ENCODE measurements around the gene NCAN. TPM values are rescaled to one million over a fixed set of nuclear protein-coding genes. Genes with fewer than 3 reads are reported as not detected.

Gene NCAN
- total and polyA plus RNA-seq, 9 of the 15 experiments (the other 6 are each of a cell fraction or from before 2014, with no cell fraction given) = 0.04 TPM; not detected in 8

- FAIRE-seq (peak; percentile 96), ATAC-seq (peak; percentile 96), DNase-seq (ENCODE audit: extremely low read depth in 1 of 4, low spot score in 3 of 4) (peak; percentile 96 to 97 (median 96))
- WGBS (ENCODE audit: insufficient coverage, low coverage, missing lambda C conversion rate) = under 1% methylated on average over 59 of the region's 59 CpGs
- Histone ChIP-seq H3K9me1 (ENCODE audit: control insufficient read depth, insufficient read depth, low read length) (no peaks in the 10 kb centered on the region), H3K4me2 (ENCODE audit: insufficient read depth, low read length) (peak overlapping the region; percentile 53), H3K9ac (ENCODE audit: insufficient read depth in 1 of 2, low read depth in 2 of 2, low read length in 2 of 2) (peak overlapping the region; percentile 26 to 94; a peak in 3 of 4 replicates), H3K79me2 (ENCODE audit: control insufficient read depth, insufficient read depth, low read length) (no peaks in the 10 kb centered on the region), H3K27ac (ENCODE audit: extremely low read depth, low read depth, low read length) (no peak overlapping the region), H2AFZ (ENCODE audit: low read depth, low read length) (peak overlapping the region; percentile 90), H3K4me3 (peak overlapping the region; percentile 37), H3K9me3 (replicated peaks; ENCODE audit: control insufficient read depth, insufficient read depth, low read depth, low read length) (no peaks in the 10 kb centered on the region), H3K27me3 (ENCODE audit: control insufficient read depth in 2 of 2, insufficient read depth in 2 of 2, low read length in 2 of 2) (peaks cover 5 to 48% of the 10 kb centered on the region in 2 experiments; a peak in 3 of 5 replicates), H4K20me1 (replicated peaks; ENCODE audit: control insufficient read depth, insufficient read depth, low read length) (peaks cover 4% of the 10 kb centered on the region; the same call in 1 of the 2 replicates), H3K36me3 (ENCODE audit: control insufficient read depth, insufficient read depth, low read length) (no peaks in the 10 kb centered on the region), H3K4me1 (replicated peaks in 1 of 2; ENCODE audit: control insufficient read depth in 2 of 2, insufficient read depth in 2 of 2, low read length in 2 of 2) (peaks cover 3 to 25% of the 10 kb centered on the region in 2 experiments; a peak in 4 of 5 replicates)
- BruUV-seq (replicated peaks) = no TSS peak
- intact Hi-C loops (cut with micrococcal nuclease) = loop anchor here (1.0 kb wide), 2 partner anchors 33 to 79 kb away; partner anchors contain the start of genes BORCS8 and RFXANK
- CTCF ChIA-PET (ENCODE audit: low intra/inter-chr PET ratio) = interaction anchor here (0.5 to 2.2 kb wide), 6 partner anchors 39 to 81 kb away, joined by 3 to 12 read pairs (median 4); no protein-coding TSS in a partner anchor
- POLR2A ChIA-PET = interaction anchor here (0.6 to 1.3 kb wide), 8 partner anchors 10 to 484 kb away, joined by 3 to 6 read pairs (median 3); partner anchors contain the start of gene NR2C2AP
- in situ Hi-C loops (cut with MboI) = no loop called here
- TF ChIP-seq NONO (IDR thresholded peaks at IDR 0.05; ENCODE audit: low read depth in 2 of 2, low read length in 1 of 2) = peak in 1 of 2 experiments; percentile 88; a peak in 2 of 4 replicates
- peak; percentile 98 for TF ChIP-seq ZNF431 (CRISPR knock-in tag; IDR thresholded peaks at IDR 0.05)
- TF ChIP-seq EP400 (IDR thresholded peaks at IDR 0.05) = peak; percentile 76
- peak in 1 of 2 experiments; percentile 74; a peak in 2 of 4 replicates for TF ChIP-seq UBTF (IDR thresholded peaks at IDR 0.05; ENCODE audit: borderline replicate concordance in 1 of 2, low read depth in 2 of 2, low read length in 2 of 2)
- TF ChIP-seq ZNF24 (IDR thresholded peaks at IDR 0.05) = peak; percentile 21; the same call in 1 of the 2 replicates
- TF ChIP-seq MYBL2 (IDR thresholded peaks at IDR 0.05; ENCODE audit: low read depth) = no peak
- TF ChIP-seq MYBL2 (CRISPR knock-in tag; IDR thresholded peaks at IDR 0.05; ENCODE audit: borderline replicate concordance) = 0 out of 2 replicates have a peak, but pooled peaks have one; percentile 65
- TF ChIP-seq ZNF318 (IDR thresholded peaks at IDR 0.05; ENCODE audit: borderline replicate concordance in 1 of 2, low read depth in 1 of 2) = no peak
- TF ChIP-seq STAG1 (CRISPR knock-in tag; IDR thresholded peaks at IDR 0.05; ENCODE audit: borderline replicate concordance) = peak; percentile 63
Observed at GRCh38 chr19:19224852-19225494, 13.2 kb downstream of the NCAN start.

Data from K562 (cell line).